ENCODE results near the gene RTN4R. TPM values are rescaled to one million over a fixed set of nuclear protein-coding genes. Genes with fewer than 3 reads are reported as not detected.

RTN4R gene
- polyA plus RNA-seq, 4 donors = 2.9 to 25.7 (median 4.4) TPM

DNA sequence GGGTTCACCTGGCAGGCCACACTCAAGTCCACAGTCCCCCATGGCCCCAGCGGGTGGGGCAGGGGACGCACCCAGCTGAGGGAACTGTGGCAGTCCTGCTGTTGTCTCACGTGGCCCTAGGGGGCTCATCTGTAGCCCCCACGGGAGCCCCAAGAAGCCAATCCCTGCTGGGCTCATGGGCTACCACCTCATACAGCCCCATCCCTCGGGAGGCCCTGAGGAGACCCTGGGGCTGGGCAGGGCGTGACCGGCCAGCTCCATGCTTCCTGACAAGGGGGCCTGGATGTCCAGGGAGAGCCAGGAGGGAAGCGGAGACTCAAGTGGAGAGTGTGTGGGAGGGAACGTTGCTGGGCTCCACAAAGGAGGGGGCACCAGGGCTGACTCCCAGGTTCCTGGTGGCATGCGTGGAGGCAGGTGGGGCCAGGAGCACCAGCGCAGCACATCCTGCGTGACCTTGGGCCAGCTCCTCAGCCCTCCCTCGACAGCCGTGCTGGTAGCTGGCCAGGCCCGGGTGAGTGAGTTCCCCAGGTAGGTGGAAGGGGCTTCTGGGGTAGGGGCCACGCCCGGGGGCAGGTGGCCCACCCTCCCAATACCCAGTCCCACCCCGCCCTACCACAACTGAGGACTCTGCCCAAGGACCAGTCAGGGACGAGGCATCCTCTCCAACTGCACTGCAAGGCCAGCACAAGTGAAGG, 7.9 kb downstream of the RTN4R start:
- peaks cover 0 to 5% (median 0%) of the 10 kb centered on the region in 3 donors for H3K4me1 ChIP-seq (ENCODE audit: control insufficient read depth in 3 of 3, insufficient read depth in 2 of 3, low read depth in 1 of 3, low read length in 2 of 3)
- no peak overlapping the region for H3K27ac ChIP-seq (ENCODE audit: low read depth in 1 of 3, low read length in 2 of 3)
- 71 to 79% (median 76%) methylated on average over 16 to 19 of the region's 19 CpGs for WGBS, 3 donors
- no peaks in the 10 kb centered on the region for H3K27me3 ChIP-seq (ENCODE audit: control insufficient read depth in 3 of 3, insufficient read depth in 3 of 3, low read length in 3 of 3)
- no peak for FAIRE-seq
- H3K9me3 ChIP-seq (ENCODE audit: control insufficient read depth in 2 of 2, insufficient read depth in 1 of 2, low read depth in 1 of 2, low read length in 1 of 2) = no peaks in the 10 kb centered on the region
- peaks cover 0 to 3% (median 0%) of the 10 kb centered on the region in 3 donors for H3K36me3 ChIP-seq (ENCODE audit: control insufficient read depth in 3 of 3, insufficient read depth in 2 of 3, low read depth in 1 of 3, low read length in 3 of 3)
- H3K4me3 ChIP-seq (ENCODE audit: low read depth in 1 of 3, low read length in 3 of 3) = no peak overlapping the region
- no peak for DNase-seq

DNA sequence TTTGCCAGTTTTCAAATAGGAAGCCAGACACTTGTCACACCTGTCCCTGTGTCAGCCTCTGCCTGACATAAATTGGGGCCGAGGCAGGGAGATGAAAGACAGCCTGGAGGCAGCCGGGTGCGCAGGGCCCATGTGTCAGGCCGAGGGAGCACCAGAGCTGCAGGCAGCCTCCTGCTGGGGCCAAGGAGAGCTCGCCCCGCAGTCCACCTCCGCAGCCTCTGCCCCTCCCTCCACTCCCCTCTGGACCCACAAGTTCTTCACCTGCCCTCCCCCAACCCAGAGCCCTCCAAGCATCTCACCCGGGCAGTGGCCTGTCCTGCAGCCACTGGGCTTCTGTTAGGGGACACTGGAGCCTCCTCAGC, 8.8 kb downstream of the RTN4R start:
- no peaks in the 10 kb centered on the region for H3K9me3 ChIP-seq (ENCODE audit: control insufficient read depth in 2 of 2, insufficient read depth in 1 of 2, low read depth in 1 of 2, low read length in 1 of 2)
- H3K4me3 ChIP-seq (ENCODE audit: low read depth in 1 of 3, low read length in 3 of 3) = no peak overlapping the region
- peaks cover 0 to 3% (median 0%) of the 10 kb centered on the region in 3 donors for H3K36me3 ChIP-seq (ENCODE audit: control insufficient read depth in 3 of 3, insufficient read depth in 2 of 3, low read depth in 1 of 3, low read length in 3 of 3)
- 89 to 91% (median 90%) methylated on average over 7 to 8 of the region's 8 CpGs for WGBS, 3 donors
- no peaks in the 10 kb centered on the region for H3K27me3 ChIP-seq (ENCODE audit: control insufficient read depth in 3 of 3, insufficient read depth in 3 of 3, low read length in 3 of 3)
- FAIRE-seq (no peak), DNase-seq (no peak)
- peaks cover 0 to 5% (median 0%) of the 10 kb centered on the region in 3 donors for H3K4me1 ChIP-seq (ENCODE audit: control insufficient read depth in 3 of 3, insufficient read depth in 2 of 3, low read depth in 1 of 3, low read length in 2 of 3)
- no peak overlapping the region for H3K27ac ChIP-seq (ENCODE audit: low read depth in 1 of 3, low read length in 2 of 3)

DNA sequence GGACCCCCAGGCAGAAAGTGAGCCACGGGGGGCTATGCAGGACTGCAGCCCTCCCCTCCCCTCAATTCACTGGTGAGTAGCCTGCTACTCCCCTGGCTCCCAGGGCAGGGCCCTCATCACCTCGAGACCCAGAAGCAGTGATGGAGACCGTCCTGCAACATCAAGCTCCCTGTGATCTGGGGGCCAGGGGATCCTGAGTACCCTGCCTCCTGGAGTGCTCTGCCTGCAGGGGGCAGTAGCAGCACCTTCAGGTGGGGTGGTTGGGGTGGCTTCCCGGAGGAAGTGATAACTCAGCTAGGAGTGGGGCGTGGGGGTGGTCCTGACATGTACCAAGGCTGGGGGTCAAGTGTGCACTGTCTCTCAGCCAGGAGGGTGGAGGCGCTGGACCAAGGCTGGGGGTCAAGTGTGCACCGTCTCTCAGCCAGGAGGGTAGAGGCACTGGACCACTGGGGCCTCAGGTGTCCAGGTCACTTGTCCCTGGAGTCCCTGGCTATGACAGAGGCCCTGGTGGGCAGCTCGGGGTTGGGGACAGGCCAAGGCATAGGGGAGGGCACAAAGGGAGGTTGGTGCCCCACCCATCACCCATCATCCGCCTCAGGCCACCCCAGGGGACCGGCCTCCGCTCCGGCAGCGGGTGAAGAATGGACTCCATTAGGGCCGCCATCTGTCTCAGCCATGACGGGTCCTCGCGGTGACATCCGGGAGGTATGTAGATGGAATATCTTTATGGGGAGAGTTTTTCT, 9.4 kb downstream of the RTN4R start:
- DNase-seq (no peak), FAIRE-seq (no peak)
- H3K4me1 ChIP-seq (ENCODE audit: control insufficient read depth in 3 of 3, insufficient read depth in 2 of 3, low read depth in 1 of 3, low read length in 2 of 3) = peaks cover 0 to 5% (median 0%) of the 10 kb centered on the region in 3 donors
- WGBS, 3 donors = 85 to 89% (median 87%) methylated on average over 18 of the region's 18 CpGs
- H3K36me3 ChIP-seq (ENCODE audit: control insufficient read depth in 3 of 3, insufficient read depth in 2 of 3, low read depth in 1 of 3, low read length in 3 of 3) = peaks cover 0 to 3% (median 0%) of the 10 kb centered on the region in 3 donors
- no peak overlapping the region for H3K27ac ChIP-seq (ENCODE audit: low read depth in 1 of 3, low read length in 2 of 3)
- H3K9me3 ChIP-seq (ENCODE audit: control insufficient read depth in 2 of 2, insufficient read depth in 1 of 2, low read depth in 1 of 2, low read length in 1 of 2) = no peaks in the 10 kb centered on the region
- no peak overlapping the region for H3K4me3 ChIP-seq (ENCODE audit: low read depth in 1 of 3, low read length in 3 of 3)
- no peaks in the 10 kb centered on the region for H3K27me3 ChIP-seq (ENCODE audit: control insufficient read depth in 3 of 3, insufficient read depth in 3 of 3, low read length in 3 of 3)

DNA sequence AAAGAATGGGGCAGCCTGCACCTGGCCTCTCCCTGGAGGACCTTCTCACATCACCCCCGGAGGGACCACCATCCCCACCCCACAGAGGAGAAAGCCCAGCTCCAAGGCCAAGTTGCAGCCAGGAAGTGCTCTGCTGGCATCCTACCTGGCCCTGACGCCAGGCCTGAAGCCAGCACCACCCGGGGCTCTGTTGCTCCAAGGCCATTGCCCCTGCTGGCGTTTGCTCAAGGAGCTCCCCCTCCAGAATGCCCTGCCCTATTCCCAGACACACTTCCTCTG, 10.2 kb downstream of the RTN4R start:
- FAIRE-seq = no peak
- Histone ChIP-seq H3K9me3 (ENCODE audit: control insufficient read depth in 2 of 2, insufficient read depth in 1 of 2, low read depth in 1 of 2, low read length in 1 of 2) (no peaks in the 10 kb centered on the region), H3K27me3 (ENCODE audit: control insufficient read depth in 3 of 3, insufficient read depth in 3 of 3, low read length in 3 of 3) (no peaks in the 10 kb centered on the region), H3K27ac (ENCODE audit: low read depth in 1 of 3, low read length in 2 of 3) (no peak overlapping the region), H3K36me3 (ENCODE audit: control insufficient read depth in 3 of 3, insufficient read depth in 2 of 3, low read depth in 1 of 3, low read length in 3 of 3) (peaks cover 0 to 3% (median 0%) of the 10 kb centered on the region in 3 donors), H3K4me3 (ENCODE audit: low read depth in 1 of 3, low read length in 3 of 3) (no peak overlapping the region), H3K4me1 (ENCODE audit: control insufficient read depth in 3 of 3, insufficient read depth in 2 of 3, low read depth in 1 of 3, low read length in 2 of 3) (peaks cover 0 to 5% (median 0%) of the 10 kb centered on the region in 3 donors)
- WGBS, 3 donors = 69 to 80% (median 71%) methylated on average over 4 of the region's 4 CpGs
- DNase-seq = no peak

DNA sequence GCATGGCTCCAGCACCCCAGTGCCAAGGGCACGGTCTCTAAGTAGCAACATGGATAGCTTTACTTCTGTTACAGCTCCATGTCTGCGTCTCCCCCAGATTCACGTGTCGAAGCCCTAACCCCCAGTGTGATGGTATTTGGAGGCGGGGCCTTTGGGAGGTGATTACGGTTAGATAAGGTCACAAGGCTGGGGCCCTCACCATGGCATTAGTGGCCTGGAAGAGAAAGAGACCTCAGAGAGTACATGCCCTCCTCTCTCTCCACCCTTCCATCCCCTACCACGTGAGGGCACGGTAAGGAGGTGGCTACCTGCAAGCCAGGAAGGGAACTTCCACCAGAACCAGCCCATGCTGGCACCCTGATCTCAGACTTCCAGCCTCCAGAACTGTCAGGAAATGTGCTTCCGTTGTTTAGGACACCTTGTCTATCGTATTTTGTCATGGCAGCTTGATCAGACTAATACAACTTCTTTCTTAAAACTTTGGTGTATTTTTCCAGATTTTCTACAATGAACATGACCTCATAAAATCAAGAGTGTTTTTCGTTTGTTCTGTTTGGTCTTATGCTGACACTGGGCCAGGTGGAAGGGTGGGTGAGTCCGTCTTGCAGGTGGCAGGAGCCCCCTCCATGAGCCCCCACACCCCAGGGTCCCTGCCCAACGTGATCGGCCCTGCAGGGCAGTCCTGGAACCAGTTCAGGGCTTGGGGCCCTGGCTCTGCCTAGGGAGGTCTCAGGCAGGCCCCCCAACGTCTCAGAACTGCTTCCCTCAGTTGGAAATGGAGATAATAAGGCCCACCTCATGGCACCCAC, 10.7 kb downstream of the RTN4R start:
- WGBS, 3 donors = 89 to 92% (median 90%) methylated on average over 15 of the region's 15 CpGs

DNA sequence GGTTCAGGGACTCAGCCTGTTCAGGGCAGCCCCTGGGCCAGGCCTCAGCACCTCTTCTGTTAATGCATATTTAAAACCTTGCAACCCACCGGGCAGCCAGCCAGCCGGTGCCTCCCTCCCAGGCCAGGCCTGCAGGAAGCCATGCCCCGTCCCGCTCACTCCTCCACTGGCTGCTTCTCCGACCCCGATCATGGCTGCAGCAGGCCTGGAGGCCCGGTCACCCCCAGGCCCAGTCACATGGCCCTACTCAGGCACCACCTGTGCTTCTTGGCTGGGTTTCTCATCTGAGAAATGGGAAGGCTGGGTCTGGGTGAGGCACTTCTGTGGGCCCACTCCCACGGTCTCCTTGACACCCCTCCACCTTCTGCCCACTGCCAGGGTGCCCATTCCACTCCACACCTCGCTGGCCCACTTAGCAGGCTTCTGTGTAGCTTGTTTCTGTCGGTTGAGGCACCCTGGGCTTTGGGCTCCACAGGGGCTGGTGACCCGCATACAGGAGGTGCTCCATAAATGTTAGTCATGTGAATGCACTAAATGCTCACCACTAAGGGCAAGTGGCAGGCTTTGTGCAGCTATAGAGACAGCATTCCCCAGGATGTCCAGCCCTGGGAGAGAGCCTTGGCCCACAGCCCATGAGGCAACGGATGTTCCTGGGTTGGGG, 11.4 kb downstream of the RTN4R start:
- FAIRE-seq (no peak), DNase-seq (no peak)
- H3K9me3 ChIP-seq (ENCODE audit: control insufficient read depth in 2 of 2, insufficient read depth in 1 of 2, low read depth in 1 of 2, low read length in 1 of 2) = no peaks in the 10 kb centered on the region
- WGBS, 3 donors = 85% methylated on average over 12 of the region's 12 CpGs
- no peaks in the 10 kb centered on the region for H3K4me1 ChIP-seq (ENCODE audit: control insufficient read depth in 3 of 3, insufficient read depth in 2 of 3, low read depth in 1 of 3, low read length in 2 of 3)
- H3K4me3 ChIP-seq (ENCODE audit: low read depth in 1 of 3, low read length in 3 of 3) = no peak overlapping the region
- peaks cover 0 to 3% (median 0%) of the 10 kb centered on the region in 3 donors for H3K36me3 ChIP-seq (ENCODE audit: control insufficient read depth in 3 of 3, insufficient read depth in 2 of 3, low read depth in 1 of 3, low read length in 3 of 3)
- no peaks in the 10 kb centered on the region for H3K27me3 ChIP-seq (ENCODE audit: control insufficient read depth in 3 of 3, insufficient read depth in 3 of 3, low read length in 3 of 3)
- no peak overlapping the region for H3K27ac ChIP-seq (ENCODE audit: low read depth in 1 of 3, low read length in 2 of 3)

More for the DNA sequence above, 10.7 kb downstream of the RTN4R start:
- no peaks in the 10 kb centered on the region for H3K27me3 ChIP-seq (ENCODE audit: control insufficient read depth in 3 of 3, insufficient read depth in 3 of 3, low read length in 3 of 3)
- no peak for FAIRE-seq
- no peak for DNase-seq
- peaks cover 0 to under 1% (median 0%) of the 10 kb centered on the region in 3 donors for H3K4me1 ChIP-seq (ENCODE audit: control insufficient read depth in 3 of 3, insufficient read depth in 2 of 3, low read depth in 1 of 3, low read length in 2 of 3)
- peaks cover 0 to 3% (median 0%) of the 10 kb centered on the region in 3 donors for H3K36me3 ChIP-seq (ENCODE audit: control insufficient read depth in 3 of 3, insufficient read depth in 2 of 3, low read depth in 1 of 3, low read length in 3 of 3)
- no peak overlapping the region for H3K4me3 ChIP-seq (ENCODE audit: low read depth in 1 of 3, low read length in 3 of 3)
- H3K27ac ChIP-seq (ENCODE audit: low read depth in 1 of 3, low read length in 2 of 3) = no peak overlapping the region
- no peaks in the 10 kb centered on the region for H3K9me3 ChIP-seq (ENCODE audit: control insufficient read depth in 2 of 2, insufficient read depth in 1 of 2, low read depth in 1 of 2, low read length in 1 of 2)

DNA sequence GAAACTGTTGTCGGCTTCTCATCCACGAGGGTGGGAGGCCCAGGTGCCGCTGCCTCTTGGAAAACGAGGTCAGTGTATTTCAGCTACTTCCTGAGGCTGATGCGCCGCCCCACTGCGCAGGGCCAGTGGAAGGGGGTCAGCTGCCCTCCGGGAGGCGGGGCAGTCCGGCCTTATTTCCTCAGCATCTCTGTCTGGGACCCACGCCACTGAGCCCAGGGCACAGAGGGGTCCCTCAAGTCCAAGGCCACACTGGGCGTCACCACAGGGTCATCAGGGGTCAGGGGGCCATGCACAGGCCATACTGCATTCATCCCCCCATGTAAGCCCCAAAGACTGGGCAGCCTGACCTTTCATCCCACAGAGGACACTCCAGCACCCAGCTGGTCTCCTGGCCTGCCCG, 12.1 kb downstream of the RTN4R start:
- FAIRE-seq (no peak), DNase-seq (no peak)
- Histone ChIP-seq H3K27ac (ENCODE audit: low read depth in 1 of 3, low read length in 2 of 3) (no peak overlapping the region), H3K4me1 (ENCODE audit: control insufficient read depth in 3 of 3, insufficient read depth in 2 of 3, low read depth in 1 of 3, low read length in 2 of 3) (no peaks in the 10 kb centered on the region), H3K9me3 (ENCODE audit: control insufficient read depth in 2 of 2, insufficient read depth in 1 of 2, low read depth in 1 of 2, low read length in 1 of 2) (no peaks in the 10 kb centered on the region), H3K27me3 (ENCODE audit: control insufficient read depth in 3 of 3, insufficient read depth in 3 of 3, low read length in 3 of 3) (no peaks in the 10 kb centered on the region), H3K4me3 (ENCODE audit: low read depth in 1 of 3, low read length in 3 of 3) (no peak overlapping the region), H3K36me3 (ENCODE audit: control insufficient read depth in 3 of 3, insufficient read depth in 2 of 3, low read depth in 1 of 3, low read length in 3 of 3) (peaks cover 0 to 3% (median 0%) of the 10 kb centered on the region in 3 donors)
- 89 to 93% (median 89%) methylated on average over 13 of the region's 13 CpGs for WGBS, 3 donors
